CD4-positive, alpha-beta T cell treated with Interleukin-15 for 4 hours (primary cell): ENCODE data around the gene TACO1.

Source experiments
- DNase-seq: peaks from one replicate; pipeline ENCODE4 v3.0.0-alpha.2; 2020; ENCODE audit warnings: low spot score

The TACO1 gene

DNA sequence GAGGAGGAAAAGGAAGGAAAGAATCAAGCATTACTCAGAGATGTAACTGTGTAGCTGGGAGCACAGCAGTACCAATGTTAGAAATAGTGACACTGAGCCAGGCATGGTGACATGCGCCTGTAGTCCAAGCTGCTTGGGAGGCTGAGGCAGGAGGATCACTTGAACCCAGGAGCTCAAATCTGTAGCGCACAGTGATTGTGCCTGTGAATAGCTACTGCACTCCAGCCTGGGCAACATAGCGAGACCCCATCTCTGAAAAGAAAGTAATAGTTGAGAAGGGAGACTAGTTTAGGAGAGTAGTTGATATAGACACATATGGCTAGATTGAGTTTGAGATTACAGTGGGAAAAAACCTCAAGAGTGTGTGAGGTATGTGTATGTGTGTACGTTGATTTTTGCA lies 39.3 kb downstream of the TACO1 start:
- no peak for DNase-seq

DNA sequence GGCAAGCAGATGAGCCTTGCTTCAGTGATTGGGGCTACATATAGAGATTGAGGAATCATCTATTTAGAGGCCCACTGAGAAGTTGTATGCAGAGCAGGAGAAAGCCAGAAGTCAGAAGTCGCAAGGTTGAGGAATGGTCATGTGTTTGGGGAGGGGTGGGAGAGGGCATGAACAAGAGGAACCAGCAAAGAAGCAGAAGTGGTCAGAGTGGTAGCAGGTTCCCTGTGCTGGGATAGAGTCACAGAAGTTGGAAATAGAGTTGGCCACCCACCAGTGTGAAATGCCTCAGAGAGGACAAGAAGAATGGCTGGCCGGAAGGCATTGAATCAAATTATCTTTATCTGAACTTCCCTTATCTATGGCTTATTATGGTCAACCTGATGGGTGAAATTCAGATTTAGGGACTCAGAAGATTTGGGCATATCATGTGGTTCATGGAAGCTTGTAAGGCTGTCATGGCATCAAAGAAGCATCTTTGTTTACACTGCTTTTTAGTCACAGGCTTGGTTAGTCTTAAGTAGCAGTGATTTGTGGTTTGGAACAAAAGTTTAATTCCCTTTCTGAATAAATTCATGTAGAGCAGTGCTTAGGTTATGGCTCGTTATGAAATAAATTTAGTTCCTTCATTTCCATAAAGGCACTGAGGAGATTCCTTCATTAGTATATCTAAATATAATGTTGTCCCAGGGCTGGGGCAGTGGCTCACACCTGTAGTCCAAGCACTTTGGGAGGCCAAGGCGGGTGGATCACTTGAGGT lies 41.2 kb downstream of the TACO1 start:
- DNase-seq, result no peak

DNA sequence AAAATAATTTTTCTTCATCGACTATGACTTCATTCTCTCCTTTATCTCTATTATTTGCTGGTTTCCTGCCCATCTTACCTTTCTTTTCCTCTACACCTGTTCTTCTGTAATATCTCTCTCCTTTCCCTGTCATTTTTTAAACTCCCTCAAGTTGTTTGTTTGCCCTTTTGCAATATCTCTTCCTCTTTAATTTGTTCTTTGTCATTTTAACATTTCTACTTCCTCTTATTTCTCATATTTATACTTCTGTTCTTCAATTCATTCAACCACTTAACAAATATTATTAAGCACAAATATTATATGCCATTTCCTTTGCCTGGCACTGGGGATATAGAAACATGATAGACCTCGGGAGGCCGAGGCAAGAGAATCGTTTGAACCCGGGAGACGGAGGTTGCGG lies 44.2 kb downstream of the TACO1 start:
- no peak for DNase-seq

DNA sequence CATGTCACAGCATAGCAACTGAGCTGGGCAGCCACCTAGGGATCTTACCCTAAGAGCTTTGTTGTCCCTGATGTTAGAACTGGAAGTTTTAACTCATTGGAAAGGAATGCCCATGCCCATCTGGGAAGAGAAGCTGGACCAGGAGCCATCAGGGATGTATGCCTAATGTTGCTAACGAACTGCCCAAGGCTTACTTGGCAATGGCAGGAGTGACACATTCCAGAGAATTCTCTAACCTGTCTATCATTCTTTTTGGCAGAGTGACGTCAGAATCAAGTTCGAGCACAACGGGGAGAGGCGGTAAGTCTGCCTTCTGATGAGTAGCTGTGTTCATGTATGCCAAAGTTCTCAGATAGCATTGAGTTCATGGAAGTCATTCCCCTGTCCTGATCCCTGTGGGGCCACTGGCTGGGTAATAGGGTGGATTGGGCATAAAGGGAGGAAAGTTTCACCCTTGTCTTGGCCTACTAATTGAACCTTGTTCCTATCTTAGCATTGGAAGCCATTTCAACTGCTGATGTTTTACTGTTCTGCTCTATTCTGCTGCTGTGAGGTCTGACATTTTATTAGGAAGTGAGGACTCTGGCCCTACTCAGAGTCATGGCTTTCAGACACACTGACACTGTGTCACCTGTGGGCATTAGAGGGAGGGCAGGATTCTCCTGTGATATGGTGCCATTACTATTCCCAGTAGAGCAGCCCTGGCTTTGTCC lies 45.2 kb downstream of the TACO1 start:
- no peak for DNase-seq

DNA sequence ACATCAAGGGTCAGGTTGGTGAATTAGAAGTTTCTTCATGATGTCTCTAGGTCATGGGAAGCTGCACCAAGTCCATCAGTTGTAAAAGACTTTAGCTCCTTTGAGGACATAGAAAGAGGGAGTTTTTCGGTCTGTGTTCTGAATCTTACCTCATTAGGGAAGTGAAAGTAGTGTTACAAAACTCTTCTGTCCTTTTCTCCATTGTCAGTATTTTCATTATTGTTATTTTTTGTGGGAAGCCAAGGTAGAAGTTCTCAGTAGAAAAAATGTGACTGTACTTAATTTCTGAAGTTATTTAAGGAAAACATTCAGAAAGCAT lies 45.8 kb downstream of the TACO1 start:
- no peak for DNase-seq

DNA sequence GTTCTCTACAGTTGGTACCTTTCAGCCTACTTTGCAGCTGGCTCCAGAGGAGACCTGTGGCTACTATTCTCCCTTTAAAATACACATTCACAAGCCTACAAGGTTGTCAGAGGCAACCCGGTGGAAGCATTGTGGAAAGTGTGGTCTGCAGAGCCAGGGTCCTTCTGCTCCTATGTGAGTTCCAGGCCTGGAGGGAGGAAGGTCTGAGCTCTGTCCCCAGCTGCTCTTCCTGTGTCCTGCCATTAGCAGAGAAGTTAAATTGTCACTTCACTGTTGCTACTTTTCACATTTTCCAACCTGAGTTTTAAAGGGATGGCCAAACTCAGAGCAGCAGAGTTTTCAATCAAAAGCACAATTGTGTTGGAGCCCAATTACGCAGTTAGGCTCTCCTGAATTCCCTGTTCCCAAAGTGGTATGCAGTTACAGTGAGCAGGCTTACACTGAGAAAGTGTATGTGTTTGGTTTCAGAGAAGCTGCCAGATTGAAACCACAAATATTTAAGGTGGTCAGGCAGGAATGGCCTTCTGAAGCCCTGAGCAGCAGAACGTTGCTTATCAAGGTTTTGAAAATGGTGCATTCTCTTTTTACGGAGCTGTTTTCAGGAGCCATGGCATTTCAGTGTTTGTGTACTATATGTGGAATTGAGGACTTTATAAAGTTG lies 46.5 kb downstream of the TACO1 start:
- no peak for DNase-seq

DNA sequence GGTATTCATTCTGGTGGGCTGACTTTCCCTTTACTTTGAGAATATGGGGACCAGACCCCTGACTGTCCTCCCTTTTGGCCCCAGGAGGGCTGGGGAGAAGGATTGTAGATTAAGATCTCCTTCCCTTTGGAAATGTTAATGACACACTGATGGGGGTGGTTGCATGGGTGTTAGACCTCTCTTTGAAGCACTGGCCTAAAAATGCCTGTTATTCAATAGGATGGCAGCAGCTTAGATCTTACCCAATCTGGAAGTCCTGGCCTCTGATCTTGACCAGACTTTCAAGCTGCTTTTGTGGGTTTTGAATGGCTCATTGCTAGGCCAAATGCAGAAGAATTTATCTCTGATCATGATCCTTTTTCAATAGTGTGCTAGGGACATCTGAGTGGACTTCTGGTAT lies 47.2 kb downstream of the TACO1 start:
- no peak for DNase-seq

DNA sequence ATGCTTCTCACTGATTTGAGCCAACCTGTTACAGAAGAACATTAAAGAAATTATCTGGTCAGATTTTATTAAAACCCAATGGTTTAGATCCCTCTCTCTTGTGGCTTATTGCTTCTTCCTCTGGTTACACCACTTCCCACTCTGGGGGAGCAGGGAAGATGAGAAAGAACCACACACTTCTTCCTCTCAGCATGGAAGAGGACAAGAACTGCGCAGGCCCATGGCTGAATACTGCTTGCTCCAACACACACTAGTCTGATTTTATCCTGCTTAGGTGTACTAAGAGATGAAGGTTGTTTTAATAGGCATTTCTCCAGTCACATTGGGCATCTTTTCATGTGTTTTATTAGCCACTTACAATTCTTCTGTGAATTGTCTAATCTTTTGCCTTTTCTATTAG lies 49.1 kb downstream of the TACO1 start:
- DNase-seq, result no peak

DNA sequence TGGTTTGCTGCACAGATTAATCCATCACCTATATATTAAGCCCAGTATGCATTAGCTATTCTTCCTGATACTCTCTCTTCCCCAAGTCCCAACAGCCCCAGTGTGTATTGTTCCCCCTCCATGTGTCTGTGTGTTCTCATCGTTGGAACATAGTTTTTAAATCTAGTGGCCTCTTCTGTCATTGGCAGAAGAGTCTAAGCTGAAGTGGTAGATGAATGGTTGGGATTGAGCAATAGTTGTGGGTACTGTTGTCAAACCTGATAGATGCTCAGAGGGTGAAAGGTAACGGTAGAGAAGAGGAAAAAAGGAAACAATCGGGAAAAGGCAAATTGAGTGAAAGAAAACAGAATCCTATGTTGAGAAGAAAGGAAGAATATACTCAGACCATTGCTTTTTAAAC lies 51.4 kb downstream of the TACO1 start:
- no peak for DNase-seq

DNA sequence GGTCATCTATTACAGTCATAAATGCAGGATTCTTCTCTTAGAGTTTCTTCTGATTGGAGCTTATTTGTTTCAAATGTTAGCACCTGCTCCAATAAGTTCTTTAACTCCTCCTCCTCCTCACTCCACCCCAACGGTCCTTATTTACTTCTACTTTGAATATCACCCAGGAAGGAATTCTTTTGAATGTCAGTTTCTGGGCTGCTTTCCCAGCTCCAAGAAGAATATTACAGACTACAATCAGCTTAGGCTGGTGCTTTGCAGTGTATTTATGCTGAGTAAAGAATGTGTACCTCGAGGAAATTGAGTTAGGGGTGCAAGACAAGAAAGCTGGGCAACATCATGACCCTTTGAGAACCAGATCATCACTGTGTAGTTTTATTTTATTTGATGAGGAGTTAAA lies 52.4 kb downstream of the TACO1 start:
- DNase-seq, result no peak

DNA sequence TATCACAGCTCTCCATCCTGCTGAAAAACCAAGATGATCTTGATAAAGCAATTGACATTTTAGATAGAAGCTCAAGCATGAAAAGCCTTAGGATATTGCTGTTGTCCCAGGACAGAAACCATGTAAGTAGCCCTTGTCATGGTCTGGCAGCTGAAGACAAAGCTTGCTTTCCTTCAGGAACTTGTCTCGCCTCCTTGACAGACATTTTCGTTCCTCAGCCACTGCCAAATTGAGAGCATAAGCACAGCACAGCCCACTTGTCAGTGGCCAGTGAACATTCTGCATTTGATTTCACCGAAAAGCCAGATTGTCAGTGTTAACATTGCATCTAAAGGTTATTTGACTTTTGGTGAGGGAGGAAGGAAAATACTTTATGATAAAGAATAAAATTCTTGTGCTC lies 57.1 kb downstream of the TACO1 start:
- no peak for DNase-seq
